SIG-M5 (cell line): ENCODE results near the gene GYG2.
"Not testable (repeated sequence)": the region's sequence is repeated elsewhere in the genome, so short reads cannot be mapped to it uniquely, and the experiment has no call there.

Experiments
- DNase-seq: peaks from one replicate; lab custom pipeline; 2025; lab: John Stamatoyannopoulos, UW

GYG2 gene

DNA sequence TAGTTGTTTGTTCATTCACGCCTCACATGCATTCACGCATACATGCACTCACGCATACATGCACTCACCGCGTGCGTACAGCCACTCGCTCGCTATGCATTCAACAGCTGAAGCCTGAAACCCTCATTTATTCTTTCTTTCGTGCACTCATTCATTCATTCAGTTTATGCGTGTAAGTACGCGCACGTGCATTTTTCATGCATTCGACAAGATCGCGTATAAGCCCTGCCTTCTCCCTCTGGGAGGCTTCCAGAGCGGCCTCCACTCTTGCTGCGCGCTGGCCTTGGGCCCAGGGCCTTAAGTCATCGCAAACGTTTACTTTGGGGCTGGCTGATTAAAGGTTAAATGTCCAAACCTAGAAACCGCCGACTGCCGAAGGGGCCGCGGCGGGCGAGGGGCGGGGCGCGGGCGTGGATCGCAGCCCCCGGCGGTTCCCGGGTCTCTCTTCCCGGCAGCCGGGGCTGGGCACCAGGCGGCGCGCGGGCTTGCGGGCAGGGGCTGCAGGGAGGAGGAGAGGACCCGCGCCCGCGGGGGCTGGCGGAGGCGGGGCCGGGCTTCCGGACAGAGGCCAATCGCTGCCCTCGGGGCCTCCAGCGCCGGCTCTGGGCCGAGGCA is at the start of gene GYG2:
GYG2 (plus strand) TSS at position 587 of the 615 bp plus-strand sequence. CDS start 1,259 bp downstream, outside the sequence.
- no peak for DNase-seq

DNA sequence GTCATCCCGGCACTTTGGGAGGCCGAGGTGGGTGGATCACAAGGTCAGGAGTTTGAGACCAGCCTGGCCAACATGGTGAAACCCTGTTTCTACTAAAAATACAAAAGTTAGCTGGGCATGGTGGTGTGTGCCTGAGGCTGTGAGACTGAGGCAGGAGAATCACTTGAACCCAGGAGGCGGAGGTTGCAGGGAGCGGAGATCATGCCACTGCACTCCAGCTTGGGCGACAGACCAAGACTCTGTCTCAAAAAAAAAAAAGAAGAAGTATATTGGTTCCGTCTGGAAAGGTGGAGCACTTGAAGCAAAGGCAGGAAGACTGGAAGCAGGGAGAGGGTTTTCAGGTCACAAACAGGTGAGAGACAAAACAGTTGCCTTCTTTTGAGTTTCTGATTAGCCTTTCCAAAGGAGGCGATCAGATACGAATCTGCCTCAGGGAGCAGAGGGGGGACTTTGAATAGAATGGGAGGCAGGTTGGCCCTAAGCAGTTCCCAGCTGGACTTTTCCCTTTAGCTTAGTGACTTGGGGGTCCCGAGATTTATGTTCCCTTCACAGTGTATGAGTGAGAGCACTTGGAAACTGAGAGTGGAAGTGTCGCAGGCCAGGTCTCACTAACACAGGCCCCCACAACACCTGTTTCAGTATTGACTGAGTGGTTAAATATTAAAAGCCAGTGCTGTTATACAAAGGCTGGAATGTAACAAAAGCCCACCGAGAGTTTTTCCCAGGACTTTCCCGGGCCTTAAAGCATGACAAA is 48.1 kb upstream of the GYG2 start:
- DNase-seq, result not testable (repeated sequence)

DNA sequence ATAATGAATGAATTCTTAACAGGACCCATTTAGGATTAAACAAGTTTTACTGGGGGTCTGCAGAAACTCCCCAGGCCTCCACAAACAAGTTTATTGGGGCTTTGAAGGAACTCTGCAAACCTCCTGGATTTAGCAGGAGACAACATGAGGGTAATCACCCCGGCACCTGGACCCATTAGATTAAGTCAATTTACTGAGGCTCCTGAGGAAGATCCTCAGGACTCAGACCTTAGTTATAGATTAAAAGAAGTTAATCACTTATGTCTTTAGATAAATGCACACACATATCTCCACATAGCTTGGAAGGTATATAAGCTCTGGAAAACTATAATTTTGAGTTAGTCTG is 47.5 kb upstream of the GYG2 start:
- no peak for DNase-seq

DNA sequence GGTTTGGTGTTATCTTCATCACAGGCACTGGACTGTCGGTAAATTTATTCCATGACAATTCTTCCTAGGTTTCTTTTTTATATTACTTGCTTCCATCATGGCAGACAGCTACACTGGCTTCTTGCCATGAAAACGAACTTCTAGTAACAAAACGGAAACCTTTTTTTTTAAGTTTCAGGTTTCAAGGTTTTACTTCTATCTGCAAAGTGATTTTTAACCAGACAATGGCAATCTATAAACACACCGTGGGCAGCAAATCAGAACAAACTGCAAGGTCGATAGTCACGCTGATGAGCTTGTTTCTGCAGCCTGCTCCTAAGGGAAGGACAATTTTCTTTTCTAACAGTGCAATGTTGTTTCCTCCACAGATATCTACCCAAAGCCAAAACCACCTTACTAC is 47.0 kb upstream of the GYG2 start:
- no peak for DNase-seq

DNA sequence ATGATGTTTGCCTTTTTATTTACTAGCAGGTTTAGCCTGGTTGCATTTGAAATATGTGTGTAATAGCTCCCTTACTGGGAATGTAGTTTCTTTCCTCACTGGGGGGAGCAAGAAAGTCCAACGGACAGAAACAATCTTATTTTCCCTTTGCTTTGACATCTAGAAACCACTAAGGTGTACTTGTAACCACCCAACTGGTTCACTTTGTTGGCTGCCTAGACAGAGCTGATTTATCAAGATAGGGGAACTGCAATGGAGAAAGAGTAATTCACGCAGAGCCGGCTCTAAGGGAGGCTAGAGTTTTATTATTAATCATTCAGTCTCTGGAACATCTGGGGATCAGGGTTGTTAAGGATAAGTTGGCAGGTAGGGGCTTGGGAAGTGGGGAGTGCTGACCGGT is 46.6 kb upstream of the GYG2 start:
- DNase-seq, result no peak

DNA sequence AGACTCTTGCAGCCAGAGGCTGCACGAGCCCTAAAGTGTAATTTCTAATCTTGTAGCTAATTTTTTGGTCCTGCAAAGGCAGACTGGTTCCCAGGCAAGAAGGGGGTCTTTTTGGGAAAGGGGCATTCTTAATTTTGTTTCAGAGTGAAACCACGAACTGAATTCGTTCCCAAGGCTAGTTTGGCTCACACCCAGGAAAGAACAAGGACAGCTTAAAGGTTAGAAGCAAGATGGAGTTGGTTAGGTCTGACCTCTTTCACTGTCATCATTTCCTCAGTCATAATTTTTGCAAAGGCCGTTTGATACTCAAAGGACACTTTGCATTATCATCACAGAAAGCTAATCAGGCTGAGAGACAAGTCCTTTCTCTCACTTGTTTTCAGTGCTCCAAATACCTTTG is 46.0 kb upstream of the GYG2 start:
- DNase-seq, result no peak

DNA sequence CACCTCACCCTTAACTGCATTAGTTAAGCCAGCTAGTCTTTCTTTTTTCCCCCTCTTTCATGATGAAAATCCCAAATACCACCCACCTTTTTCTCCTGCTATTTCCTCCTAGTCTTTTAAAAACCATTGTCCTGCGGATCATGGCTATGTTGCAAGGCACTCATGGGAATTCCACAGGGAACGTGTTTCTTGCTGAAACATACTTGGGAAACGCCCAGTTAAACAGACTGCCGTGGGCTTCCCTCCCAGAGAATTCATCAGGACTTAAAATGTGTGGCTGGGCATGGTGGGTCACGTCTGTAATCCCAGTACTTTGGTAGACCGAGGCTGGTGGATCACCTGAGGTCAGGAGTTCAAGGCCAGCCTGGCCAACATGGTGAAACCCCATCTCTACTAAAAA is 44.7 kb upstream of the GYG2 start:
- no peak for DNase-seq

DNA sequence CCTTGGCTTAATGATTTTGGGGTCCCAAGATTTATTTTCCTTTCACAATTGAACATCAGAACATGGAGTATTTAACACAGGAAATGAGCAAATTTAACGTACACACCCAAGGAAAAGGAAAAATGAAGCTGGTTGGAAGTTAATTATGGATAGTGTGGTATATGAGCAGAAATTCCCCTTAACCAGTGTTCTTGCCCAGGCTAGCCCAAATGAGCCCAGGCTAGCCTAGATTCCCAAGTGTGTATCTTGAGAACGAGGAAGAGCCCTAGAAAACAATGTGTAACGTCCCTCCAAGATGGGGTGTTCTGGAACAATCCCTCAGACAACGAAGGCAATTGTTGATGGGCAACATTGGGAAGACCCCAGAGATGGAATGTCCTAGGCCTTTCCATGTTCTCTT is 43.2 kb upstream of the GYG2 start:
- no peak for DNase-seq

DNA sequence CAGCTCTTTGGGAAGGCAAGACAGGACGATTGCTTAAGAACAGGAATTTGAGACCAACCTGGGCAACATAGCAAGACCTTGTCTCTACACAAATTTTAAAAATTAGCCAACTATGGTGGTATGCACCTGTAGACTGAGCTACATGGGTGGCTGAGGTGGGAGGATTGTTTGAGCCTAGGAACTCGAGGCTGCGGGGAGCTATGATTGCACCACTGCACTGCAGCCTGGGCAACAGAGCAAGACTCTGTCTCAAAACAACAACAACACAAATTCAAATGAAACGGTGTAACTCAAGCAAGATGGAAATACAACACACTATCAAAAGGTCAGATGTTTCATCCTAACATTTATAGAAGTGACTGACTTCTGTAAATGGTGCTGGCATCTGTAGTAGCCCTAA is 39.8 kb upstream of the GYG2 start:
- DNase-seq, result no peak

DNA sequence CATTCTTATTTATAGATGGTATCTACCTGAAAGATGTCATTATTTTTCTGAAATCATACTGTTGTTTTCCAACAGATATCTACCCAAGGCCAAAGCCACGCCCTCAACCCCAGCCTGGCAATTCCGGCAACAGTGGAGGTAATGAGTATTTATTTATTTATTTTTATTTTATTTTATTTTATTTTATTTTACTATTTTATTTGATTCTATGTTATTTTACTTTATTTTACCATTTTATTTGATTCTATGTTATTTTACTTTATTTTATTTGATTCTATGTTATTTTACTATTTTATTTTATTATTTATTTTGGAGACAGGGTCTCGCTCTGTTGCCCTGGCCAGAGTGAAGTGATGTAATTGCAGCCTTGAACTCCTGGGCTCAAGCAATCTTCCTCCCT is 39.2 kb upstream of the GYG2 start:
- DNase-seq, result no peak

DNA sequence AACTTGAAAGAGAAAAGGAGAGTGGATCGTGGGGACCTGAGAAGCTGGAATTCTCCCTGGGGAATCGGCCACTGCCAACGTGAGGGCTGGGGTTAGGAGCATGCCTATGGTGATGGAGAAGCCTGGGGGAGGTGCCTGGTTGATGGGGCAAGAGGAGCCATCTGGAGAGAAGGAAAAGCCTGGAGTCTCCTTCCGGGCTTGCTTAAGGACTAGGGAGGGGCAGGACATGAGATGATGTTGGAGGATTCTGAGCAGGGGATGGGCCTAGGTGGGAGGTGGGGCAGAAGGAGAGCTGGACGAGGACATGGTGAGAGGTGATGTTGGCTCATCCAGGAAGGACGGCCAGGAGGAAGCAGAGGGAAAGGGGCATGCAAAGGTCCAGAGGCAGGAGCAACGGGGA is 35.0 kb upstream of the GYG2 start:
- DNase-seq, result no peak

DNA sequence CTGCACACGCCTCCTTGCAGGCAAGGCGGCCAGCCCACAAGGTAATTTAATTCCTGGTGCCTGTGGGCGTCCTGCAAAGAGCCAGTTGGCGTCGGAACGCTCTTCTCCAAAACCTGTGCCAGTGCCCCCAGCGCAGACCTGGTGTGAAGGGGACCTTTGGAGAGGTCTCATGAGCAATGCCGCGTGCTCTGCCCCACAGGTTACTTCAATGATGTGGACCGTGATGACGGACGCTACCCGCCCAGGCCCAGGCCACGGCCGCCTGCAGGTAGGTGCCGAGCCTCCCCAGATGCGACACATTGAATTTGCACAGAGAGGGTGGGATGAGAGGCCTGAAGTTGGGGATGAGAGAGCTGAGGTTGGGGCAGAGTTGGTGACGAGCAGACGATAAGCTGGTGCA is 34.4 kb upstream of the GYG2 start:
- no peak for DNase-seq

DNA sequence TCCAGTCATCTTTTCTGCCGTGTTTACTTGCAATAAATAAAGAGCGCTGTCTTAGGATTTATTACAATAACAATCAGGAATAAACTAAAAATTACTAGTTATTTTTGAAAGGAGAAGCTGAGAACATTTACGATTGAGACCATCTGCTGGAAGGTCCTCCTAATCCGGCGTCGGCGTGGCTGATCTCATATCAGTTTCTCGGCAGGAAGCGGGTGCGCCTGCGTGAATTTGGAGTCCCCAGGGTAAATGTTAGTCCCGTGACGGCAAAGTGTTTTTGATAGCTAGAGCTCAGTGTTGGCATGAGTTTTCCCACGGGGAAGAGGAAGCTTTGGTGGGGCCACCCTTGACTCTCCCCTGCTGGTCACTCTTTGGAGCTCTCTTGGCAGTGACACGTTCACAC is 31.9 kb upstream of the GYG2 start:
- DNase-seq, result not testable (repeated sequence)

DNA sequence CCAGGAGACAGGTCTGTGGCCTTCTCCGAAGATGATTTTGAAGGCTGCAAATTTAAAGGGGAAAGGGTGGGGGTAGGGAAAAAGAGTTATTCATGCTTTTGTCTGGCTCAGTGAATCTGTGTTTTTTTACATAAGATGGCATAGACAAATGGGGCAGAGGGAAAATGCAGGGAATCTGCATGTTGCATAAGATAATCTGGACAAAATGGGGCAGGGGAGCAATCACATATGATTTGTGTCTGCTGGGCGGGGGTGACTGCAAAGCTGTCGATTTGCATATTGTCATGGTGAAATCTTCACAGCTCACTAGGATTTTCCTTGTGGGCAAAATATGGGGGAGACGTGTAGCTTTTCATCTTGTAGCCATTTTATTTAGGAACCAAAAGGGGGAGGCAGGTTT is 29.4 kb upstream of the GYG2 start:
- no peak for DNase-seq

DNA sequence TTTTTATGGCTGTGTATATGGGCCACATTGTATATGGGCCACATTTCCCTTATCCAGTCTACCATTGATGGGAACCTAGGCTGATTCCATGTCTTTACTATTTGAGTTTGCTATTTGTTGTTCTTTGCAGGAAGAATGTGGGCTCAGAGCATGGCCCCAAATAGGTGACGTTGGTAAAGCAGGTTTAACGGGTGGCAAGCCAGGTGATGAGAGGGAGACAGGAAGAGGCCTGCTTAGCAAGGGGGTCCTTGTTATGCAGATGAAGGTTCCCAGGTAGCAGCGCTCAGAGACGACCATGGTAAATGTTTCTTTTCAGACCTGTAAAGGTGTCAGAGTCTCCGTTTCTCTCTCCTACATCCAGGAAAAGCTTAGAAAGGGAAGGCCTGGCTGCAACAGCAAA is 28.8 kb upstream of the GYG2 start:
- DNase-seq, result not testable (repeated sequence)

DNA sequence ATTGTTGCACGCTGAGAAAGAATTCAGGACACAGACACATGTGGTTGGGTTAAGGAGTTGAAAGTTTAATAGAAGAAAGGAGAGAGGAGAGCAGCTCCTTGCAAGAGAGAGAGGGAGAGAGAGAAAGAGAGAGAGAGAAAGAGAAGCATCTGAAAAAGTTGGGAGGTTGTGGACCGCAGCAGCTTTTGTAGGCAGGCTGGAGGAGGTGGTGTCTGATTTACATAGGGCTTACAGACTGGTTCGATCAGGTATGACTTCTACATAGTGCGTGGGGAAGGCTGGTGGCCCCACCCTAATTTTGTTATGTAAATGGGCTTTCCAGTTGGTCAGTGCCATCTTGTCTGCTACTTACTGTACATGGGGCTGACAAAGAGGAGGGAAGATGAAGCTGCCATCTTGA is 27.5 kb upstream of the GYG2 start:
- DNase-seq, result no peak

DNA sequence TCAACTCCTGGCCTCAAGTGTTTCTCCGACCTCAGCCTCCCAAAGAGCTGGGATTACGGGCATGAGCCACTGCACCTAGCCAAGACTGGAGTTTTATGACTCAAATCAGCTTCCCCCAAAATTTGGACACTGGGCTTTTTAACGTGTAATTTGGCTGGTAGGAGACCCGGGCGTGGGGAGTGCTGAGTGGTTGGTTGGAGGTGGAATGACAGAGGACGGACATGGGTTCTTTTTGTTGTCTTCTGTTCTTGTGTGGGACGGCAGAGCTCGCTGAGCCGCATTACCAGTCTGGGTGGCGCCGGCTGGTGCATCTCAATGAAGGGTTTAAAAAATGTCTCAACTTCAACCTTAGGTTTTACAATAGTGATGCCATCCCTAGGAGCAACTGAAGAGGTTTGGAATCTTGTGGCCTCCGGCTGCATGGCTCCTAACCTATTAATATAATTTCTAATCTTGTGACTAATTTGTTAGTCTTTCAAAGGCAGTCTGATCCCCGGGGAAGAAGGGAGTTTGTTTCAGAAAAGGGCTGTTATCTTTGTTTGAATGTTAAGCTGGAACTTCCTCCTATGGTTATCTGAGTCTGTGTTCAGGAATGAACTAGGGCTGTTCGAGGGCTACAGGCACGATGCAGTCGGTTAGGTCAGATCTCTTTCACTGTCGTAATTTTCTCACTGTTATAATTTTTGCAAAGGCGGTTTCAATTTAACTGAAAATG is 26.2 kb upstream of the GYG2 start:
- DNase-seq, result not testable (repeated sequence)

DNA sequence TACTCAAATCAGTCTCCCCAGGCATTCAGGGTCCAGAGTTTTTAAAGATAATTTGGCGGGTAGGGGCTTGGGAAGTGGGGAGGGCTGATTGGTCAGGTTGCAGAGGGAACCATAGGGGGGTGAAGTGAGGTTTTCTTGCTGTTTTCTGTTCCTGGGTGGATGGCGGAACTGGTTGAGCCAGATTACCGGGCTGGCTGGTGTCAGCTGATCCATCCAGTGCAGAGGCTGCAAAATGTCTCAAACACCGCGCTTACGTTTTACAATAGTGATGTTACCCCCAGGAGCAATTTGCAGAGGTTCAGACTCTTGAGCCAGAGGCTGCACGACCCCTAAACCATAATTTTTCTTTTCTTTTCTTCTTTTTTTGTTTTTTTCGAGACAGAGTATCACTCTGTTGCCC is 25.2 kb upstream of the GYG2 start:
- DNase-seq, result not testable (repeated sequence)

DNA sequence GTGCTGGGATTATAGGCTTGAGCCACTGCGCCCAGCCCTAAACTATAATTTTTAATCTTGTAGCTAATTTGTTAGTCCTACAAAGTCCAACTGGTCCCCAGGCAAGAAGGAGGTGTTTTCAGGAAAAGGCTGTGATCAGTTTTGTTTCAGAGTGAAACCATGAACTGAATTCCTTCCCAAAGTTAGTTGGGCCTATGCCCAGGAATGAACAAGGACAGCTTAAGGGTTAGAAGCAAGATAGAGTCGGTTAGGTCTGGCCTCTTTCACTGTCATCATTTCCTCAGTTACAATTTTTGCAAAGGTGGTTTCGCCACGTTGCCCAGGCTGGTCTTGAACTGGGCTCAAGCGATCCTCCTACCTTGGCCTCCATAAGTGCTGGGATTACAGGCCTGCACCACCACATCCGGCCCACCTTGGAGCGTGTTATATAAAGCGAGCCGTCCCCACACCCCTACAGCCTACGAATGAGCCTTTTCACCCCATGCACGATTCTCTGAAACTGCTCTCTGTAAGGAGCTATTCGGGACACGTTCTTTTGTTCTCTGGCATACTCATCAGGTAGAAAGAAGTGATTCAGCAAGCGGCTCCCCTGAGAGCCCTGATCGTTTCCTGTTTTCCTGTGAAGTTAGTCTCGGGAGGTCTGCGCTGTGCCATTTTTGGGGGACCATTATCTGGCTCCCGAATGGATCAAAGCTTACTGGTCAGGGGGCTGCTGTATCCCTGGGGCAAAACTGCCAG is 24.5 kb upstream of the GYG2 start:
- DNase-seq, result not testable (repeated sequence)

DNA sequence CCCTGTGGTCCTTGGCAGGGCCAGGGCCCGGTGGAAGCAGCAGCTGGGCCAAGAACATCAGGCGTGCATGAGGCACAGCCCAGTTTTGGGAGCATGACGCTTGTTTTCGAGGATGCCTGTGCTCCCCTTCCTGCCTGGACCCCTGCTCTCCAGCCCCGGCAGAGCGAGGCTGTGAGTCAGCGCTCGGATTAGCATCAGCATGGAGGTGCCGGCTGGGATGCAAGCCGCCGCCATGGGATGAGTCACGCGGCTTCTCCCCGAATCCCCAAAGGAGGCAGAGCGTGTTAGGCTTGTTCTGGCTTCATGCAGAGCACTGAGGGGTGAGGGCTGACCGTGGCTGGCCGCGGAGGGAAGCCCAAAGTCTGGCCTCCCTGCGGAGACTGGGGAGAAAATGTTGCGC is 23.9 kb upstream of the GYG2 start:
- not testable (repeated sequence) for DNase-seq

DNA sequence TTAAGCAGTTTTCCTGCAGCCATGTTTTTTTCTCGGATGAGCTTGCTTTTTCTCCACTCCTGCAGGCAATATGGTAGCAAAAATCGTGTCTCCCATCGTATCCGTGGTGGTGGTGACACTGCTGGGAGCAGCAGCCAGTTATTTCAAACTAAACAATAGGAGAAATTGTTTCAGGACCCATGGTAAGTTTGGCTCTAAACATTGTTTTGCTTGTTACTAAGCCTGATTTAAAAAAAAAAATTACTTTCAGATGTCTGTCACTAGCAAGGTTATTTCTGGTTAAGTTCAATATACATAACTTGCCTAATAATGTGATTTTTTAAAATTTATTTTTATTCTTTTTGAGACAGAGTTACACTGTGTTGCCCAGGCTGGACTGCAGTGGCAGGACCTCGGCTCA is 17.5 kb upstream of the GYG2 start:
- DNase-seq, result no peak

DNA sequence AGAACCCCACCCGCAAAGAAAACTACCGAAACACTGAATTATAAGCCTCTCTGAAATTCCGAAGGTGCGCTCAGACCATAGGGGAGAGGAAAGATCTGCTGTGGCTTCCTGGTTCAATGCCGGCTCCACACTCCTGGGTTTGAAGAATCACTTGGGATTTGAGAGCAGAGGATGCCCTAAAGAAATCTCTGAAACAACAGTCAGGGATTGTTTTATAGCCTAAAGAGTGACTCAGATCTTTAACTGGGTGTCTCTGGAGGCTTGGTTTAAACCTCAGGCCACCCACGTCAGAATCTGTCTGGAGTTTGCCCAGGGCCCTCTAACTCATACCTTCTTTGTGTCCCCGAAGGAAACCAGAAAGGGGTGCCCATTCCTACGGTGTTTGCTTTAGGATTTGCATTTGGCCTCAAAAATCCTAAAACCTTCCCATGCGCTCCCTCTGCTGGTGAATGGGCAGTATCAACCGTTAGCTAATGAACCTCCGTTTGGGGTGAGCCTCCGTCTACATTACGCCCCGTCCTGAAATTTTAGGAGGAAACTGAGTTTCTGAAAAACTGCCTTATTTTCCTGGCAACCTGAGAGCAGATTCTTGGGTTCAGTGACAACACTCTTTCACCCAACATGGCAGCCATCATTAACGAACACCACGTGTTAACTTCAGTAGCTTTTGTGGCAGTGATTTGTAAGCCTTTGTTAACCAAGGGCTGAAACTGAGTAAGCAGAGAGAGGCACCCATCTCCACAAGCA is 16.4 kb upstream of the GYG2 start:
- DNase-seq, result not testable (repeated sequence)
